ENCODE results near the gene NOTUM. TPM values are rescaled to one million over a fixed set of nuclear protein-coding genes. Genes with fewer than 3 reads are reported as not detected.

The NOTUM gene
- total RNA-seq, 1 donor from 2014 or later = 5.9 TPM

GRCh38 chr17:81907219-81908145 lies 53.5 kb downstream of the NOTUM start:
- Mint-ChIP-seq H3K36me3 (peaks cover 2% of the 10 kb centered on the region), H3K27me3 (ENCODE audit: low read depth) (peaks cover 5% of the 10 kb centered on the region), H3K27ac (no peak overlapping the region), H3K4me3 (no peak overlapping the region), H3K4me1 (peaks cover 3% of the 10 kb centered on the region), H3K9me3 (no peaks in the 10 kb centered on the region)
- no peak for DNase-seq (ENCODE audit: low spot score in 2 of 2, unreplicated experiment in 2 of 2)
- TF ChIP-seq, protein P1, sequence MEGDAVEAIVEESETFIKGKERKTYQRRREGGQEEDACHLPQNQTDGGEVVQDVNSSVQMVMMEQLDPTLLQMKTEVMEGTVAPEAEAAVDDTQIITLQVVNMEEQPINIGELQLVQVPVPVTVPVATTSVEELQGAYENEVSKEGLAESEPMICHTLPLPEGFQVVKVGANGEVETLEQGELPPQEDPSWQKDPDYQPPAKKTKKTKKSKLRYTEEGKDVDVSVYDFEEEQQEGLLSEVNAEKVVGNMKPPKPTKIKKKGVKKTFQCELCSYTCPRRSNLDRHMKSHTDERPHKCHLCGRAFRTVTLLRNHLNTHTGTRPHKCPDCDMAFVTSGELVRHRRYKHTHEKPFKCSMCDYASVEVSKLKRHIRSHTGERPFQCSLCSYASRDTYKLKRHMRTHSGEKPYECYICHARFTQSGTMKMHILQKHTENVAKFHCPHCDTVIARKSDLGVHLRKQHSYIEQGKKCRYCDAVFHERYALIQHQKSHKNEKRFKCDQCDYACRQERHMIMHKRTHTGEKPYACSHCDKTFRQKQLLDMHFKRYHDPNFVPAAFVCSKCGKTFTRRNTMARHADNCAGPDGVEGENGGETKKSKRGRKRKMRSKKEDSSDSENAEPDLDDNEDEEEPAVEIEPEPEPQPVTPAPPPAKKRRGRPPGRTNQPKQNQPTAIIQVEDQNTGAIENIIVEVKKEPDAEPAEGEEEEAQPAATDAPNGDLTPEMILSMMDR (IDR thresholded peaks at IDR 0.05; ENCODE audit: unreplicated experiment) = no peak

GRCh38 chr17:81906476-81907218 lies 54.3 kb downstream of the NOTUM start:
- H3K9me3 Mint-ChIP-seq = no peaks in the 10 kb centered on the region
- TF ChIP-seq, protein P1 (IDR thresholded peaks at IDR 0.05; ENCODE audit: unreplicated experiment) = no peak
- H3K27ac Mint-ChIP-seq = no peak overlapping the region
- H3K36me3 Mint-ChIP-seq = no peaks in the 10 kb centered on the region
- peaks cover 6% of the 10 kb centered on the region for H3K27me3 Mint-ChIP-seq (ENCODE audit: low read depth)
- no peak for DNase-seq (ENCODE audit: low spot score in 2 of 2, unreplicated experiment in 2 of 2)
- peaks cover 1% of the 10 kb centered on the region for H3K4me1 Mint-ChIP-seq
- H3K4me3 Mint-ChIP-seq = no peak overlapping the region

DNA sequence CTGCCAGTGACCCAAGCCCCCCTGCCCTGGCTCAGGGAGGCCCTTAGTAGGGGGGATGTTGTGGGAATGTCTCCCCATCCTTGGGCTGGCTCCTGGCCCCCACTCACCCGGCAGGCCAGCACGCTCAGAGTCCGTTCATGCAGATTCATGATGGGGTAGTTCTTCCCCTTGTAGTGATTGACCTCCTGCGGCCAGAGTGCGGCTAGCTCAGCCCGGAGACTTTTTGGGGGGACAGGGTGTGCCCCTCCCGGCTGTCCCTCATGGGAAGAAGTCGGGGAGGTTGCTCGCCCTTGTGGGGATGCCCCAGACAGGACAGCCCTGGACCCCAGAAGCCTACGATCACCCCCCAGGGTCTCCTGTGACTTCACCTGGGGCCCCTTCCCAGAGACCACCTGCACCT lies 55.0 kb downstream of the NOTUM start:
- Mint-ChIP-seq H3K4me1 (peaks cover 1% of the 10 kb centered on the region), H3K9me3 (no peaks in the 10 kb centered on the region), H3K4me3 (no peak overlapping the region), H3K27ac (no peak overlapping the region), H3K36me3 (no peaks in the 10 kb centered on the region), H3K27me3 (ENCODE audit: low read depth) (peaks cover 12% of the 10 kb centered on the region)
- no peak for DNase-seq (ENCODE audit: low spot score in 2 of 2, unreplicated experiment in 2 of 2)
- TF ChIP-seq, protein P1 (IDR thresholded peaks at IDR 0.05; ENCODE audit: unreplicated experiment) = no peak

GRCh38 chr17:81905424-81905875 lies 55.5 kb downstream of the NOTUM start:
- no peaks in the 10 kb centered on the region for H3K4me1 Mint-ChIP-seq
- no peak overlapping the region for H3K4me3 Mint-ChIP-seq
- H3K27me3 Mint-ChIP-seq (ENCODE audit: low read depth) = peaks cover 17% of the 10 kb centered on the region
- DNase-seq (ENCODE audit: low spot score in 2 of 2, unreplicated experiment in 2 of 2) = no peak
- H3K36me3 Mint-ChIP-seq = no peaks in the 10 kb centered on the region
- no peaks in the 10 kb centered on the region for H3K9me3 Mint-ChIP-seq
- H3K27ac Mint-ChIP-seq = no peak overlapping the region
- TF ChIP-seq, protein P1 (IDR thresholded peaks at IDR 0.05; ENCODE audit: unreplicated experiment) = no peak

DNA sequence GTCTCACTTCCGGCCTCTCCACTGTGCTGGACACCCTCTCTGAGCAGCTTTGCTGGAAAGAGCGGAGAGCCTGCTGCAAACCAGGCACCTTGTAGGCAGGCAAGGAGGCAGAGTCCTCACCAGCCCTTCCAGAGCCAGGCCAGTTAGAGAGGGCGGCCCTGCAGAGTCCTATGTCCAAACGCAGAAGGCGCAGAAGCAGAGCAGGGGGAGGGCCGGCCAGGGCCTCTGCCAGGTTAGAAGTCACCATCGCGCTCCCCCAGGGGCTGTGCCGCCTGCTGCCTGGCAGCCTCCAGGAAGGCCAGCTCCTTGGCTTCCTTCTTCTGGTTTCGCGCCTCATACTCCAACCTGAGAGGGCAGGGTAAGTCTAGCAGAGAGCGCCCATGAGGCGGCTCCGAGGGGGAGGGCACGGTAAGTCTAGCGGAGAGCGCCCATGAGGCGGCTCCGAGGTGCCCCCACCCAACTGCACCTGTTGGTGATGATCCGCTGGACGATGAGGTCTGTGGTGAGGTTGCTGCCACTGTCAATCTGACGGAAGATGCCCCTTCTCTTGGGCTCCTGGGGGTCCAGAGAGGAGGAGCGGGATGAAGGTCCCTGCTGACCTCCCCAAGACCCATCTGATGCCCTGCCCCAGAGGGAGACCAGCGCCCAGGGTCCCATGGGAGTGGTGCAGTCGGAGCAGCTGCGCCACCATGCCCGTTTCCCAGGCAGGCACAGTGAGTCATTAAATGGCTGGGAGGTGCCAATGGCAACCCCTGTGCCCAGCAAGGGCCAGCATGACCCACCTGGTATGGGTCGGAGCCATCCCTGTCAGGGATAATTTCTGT lies 56.2 kb downstream of the NOTUM start:
- TF ChIP-seq, protein P1 (IDR thresholded peaks at IDR 0.05; ENCODE audit: unreplicated experiment) = no peak
- Mint-ChIP-seq H3K9me3 (no peaks in the 10 kb centered on the region), H3K27me3 (ENCODE audit: low read depth) (peaks cover 17% of the 10 kb centered on the region), H3K36me3 (peaks cover 6% of the 10 kb centered on the region), H3K27ac (no peak overlapping the region), H3K4me3 (no peak overlapping the region), H3K4me1 (no peaks in the 10 kb centered on the region)
- DNase-seq (ENCODE audit: low spot score in 2 of 2, unreplicated experiment in 2 of 2) = no peak

Data from mesothelial cell of epicardium (in vitro differentiated cells).